Testis (tissue), 3 donors: ENCODE data around the gene STAT4. TPM values are rescaled to one million over a fixed set of nuclear protein-coding genes. Genes with fewer than 3 reads are reported as not detected.

Experiments
- DNase-seq: peaks from one replicate; pipeline ENCODE4 v3.0.0-alpha.2; 2019
- H3K27ac ChIP-seq, 2 donors: fragments of 200-600 bp; sonication (generic); one replicate each; pipeline ENCODE4 v1.5.1; 2019
- H3K27me3 ChIP-seq: fragments of 200-600 bp; sonication (generic); one replicate; pipeline ENCODE4 v1.5.1; 2019
- H3K36me3 ChIP-seq: fragments of 200-600 bp; sonication (generic); one replicate; pipeline ENCODE4 v1.5.1; 2017; ENCODE audit warnings: low read depth; ENCODE audit errors: missing control alignments
- H3K4me1 ChIP-seq: fragments of 200-600 bp; sonication (generic); one replicate; pipeline ENCODE4 v1.5.1; 2019
- H3K4me3 ChIP-seq, 2 donors: fragments of 200-600 bp; sonication (generic); one replicate each; pipeline ENCODE4 v1.5.1; 2017 to 2019
- H3K9me3 ChIP-seq: fragments of 200-600 bp; sonication (generic); one replicate; pipeline ENCODE4 v1.5.1; 2017
- POLR2A ChIP-seq: fragments of 450-650 bp; IDR thresholded peaks from one replicate; pipeline ENCODE4 v1.6.1; 2017; ENCODE audit warnings: antibody characterized with exemption, mild to moderate bottlenecking, moderate library complexity
- WGBS, 2 donors: methylation state at CpG; one replicate each; pipeline ENCODE4 v1.1.5; 2018; 5-methylcytosine and 5-hydroxymethylcytosine counted together
- intact Hi-C: fragments of 100-400 bp; cut with DNase I; formaldehyde crosslinking; loops from one replicate; pipeline ENCODE4 v1.15.1; 2023; ENCODE audit warnings: low total_unique reads
- polyA plus RNA-seq: library from polyadenylated mRNA; stranded (reverse); fragments of 350-450 nt; fragmentation: Illumina TruSeq; extraction: RNeasy Lipid Tissue Mini Kit (QIAGEN cat#74804); gene quantifications from one replicate; pipeline ENCODE4 v1.2.3, GENCODE V29; 2014; ENCODE audit warnings: low read depth, low replicate concordance; ENCODE audit not compliant: insufficient read depth
- total RNA-seq, 2 donors: library from RNA; depleted of rRNA; stranded (reverse); fragments of >200 nt; gene quantifications; one replicate each; pipeline ENCODE4 v1.2.3, GENCODE V29; 2016
- TF ChIP-seq, protein P1 (sequence below), 3 experiments: fragments of 450-650 bp in 2 of 3; fragments of 200-600 bp in 1 of 3; sonication (generic) in 1 of 3; IDR thresholded peaks; one replicate each; pipeline ENCODE4 v1.5.1; 2016 to 2019; ENCODE audit warnings: antibody characterized with exemption in 3 of 3, mild to moderate bottlenecking in 2 of 3, moderate library complexity in 1 of 3

The STAT4 gene
- total and polyA plus RNA-seq, 3 donors from 2014 or later, result 23.0 to 59.4 (median 36.4) TPM

DNA sequence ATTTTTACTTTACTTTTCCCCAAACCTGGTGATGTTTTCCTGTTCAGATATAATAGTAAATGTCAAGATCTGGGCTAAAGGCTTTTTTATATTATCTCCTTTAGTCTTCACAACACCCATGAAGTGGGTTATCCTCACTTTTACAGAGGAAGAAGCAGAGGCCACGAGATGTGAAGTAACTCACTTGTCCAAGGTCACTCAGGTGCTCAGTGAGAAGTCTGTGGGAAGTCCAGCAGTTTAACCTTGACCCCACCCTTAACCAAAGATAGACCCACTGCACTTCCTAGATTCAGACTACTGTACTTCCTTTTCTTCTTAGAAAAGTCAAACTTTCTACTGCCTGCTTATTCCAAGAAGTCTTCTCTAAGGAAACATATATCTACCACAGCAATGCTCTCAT is 80.5 kb downstream of the STAT4 start:
- no peak for DNase-seq
- H3K27me3 ChIP-seq, result no peaks in the 10 kb centered on the region
- 49 to 68% methylated on average over 1 of the region's 1 CpG for WGBS, 2 donors
- no peak overlapping the region for H3K27ac ChIP-seq
- no peak overlapping the region for H3K4me3 ChIP-seq
- intact Hi-C loops, result no loop called here
- TF ChIP-seq POLR2A, result no peak
- TF ChIP-seq, protein P1, sequence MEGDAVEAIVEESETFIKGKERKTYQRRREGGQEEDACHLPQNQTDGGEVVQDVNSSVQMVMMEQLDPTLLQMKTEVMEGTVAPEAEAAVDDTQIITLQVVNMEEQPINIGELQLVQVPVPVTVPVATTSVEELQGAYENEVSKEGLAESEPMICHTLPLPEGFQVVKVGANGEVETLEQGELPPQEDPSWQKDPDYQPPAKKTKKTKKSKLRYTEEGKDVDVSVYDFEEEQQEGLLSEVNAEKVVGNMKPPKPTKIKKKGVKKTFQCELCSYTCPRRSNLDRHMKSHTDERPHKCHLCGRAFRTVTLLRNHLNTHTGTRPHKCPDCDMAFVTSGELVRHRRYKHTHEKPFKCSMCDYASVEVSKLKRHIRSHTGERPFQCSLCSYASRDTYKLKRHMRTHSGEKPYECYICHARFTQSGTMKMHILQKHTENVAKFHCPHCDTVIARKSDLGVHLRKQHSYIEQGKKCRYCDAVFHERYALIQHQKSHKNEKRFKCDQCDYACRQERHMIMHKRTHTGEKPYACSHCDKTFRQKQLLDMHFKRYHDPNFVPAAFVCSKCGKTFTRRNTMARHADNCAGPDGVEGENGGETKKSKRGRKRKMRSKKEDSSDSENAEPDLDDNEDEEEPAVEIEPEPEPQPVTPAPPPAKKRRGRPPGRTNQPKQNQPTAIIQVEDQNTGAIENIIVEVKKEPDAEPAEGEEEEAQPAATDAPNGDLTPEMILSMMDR (IDR thresholded peaks at IDR 0.05), result no peak
- no peaks in the 10 kb centered on the region for H3K9me3 ChIP-seq
- H3K36me3 ChIP-seq, result no peaks in the 10 kb centered on the region
- no peaks in the 10 kb centered on the region for H3K4me1 ChIP-seq

GRCh38 chr2:191069606-191070005 is 81.2 kb downstream of the STAT4 start:
- no peaks in the 10 kb centered on the region for H3K36me3 ChIP-seq
- no peak for DNase-seq
- H3K4me1 ChIP-seq, result no peaks in the 10 kb centered on the region
- TF ChIP-seq POLR2A, result no peak
- TF ChIP-seq, protein P1 (IDR thresholded peaks at IDR 0.05), result no peak
- no peaks in the 10 kb centered on the region for H3K9me3 ChIP-seq
- WGBS, 2 donors, result 92% methylated on average over 3 of the region's 3 CpGs
- no peak overlapping the region for H3K4me3 ChIP-seq
- no peaks in the 10 kb centered on the region for H3K27me3 ChIP-seq
- intact Hi-C loops, result no loop called here
- H3K27ac ChIP-seq, result no peak overlapping the region

- H3K27ac ChIP-seq, result no peak overlapping the region
- intact Hi-C loops, result no loop called here
- no peak for DNase-seq
- WGBS, 2 donors, result 96 to 98% methylated on average over 3 of the region's 3 CpGs
- no peaks in the 10 kb centered on the region for H3K27me3 ChIP-seq
- H3K4me3 ChIP-seq, result no peak overlapping the region
- H3K36me3 ChIP-seq, result no peaks in the 10 kb centered on the region
- no peak for TF ChIP-seq POLR2A
- H3K9me3 ChIP-seq, result no peaks in the 10 kb centered on the region
- H3K4me1 ChIP-seq, result no peaks in the 10 kb centered on the region
Observed at GRCh38 chr2:191066919-191067233, 83.9 kb downstream of the STAT4 start.

- no peak for DNase-seq
- H3K4me3 ChIP-seq, result no peak overlapping the region
- no peak overlapping the region for H3K27ac ChIP-seq
- no peaks in the 10 kb centered on the region for H3K9me3 ChIP-seq
- TF ChIP-seq POLR2A, result no peak
- TF ChIP-seq, protein P1 (IDR thresholded peaks at IDR 0.05), result no peak
- H3K36me3 ChIP-seq, result no peaks in the 10 kb centered on the region
- H3K27me3 ChIP-seq, result no peaks in the 10 kb centered on the region
- intact Hi-C loops, result no loop called here
- H3K4me1 ChIP-seq, result no peaks in the 10 kb centered on the region
- WGBS, 2 donors, result 59 to 60% methylated on average over 4 of the region's 4 CpGs
Observed at GRCh38 chr2:191066197-191066918, 84.4 kb downstream of the STAT4 start.

DNA sequence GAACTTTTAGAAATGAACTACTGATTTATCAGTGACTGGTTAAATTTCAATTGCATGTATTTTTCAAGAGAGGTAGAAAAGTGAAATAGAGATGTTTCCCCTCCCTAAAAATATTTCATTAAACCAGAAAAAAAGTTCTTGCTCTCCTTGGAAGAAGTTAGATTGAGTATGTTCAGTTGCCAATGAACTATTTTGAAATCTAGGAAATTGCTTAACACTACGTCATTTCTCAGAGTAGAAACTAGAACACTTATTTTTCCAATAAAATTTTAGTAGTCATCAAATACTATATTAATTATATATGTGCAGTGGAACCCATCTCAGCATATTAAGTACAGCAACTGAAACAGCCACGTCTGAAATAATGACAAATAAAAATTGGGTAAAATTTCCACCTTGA is 85.0 kb downstream of the STAT4 start:
- Histone ChIP-seq H3K4me1 (no peaks in the 10 kb centered on the region), H3K4me3 (no peak overlapping the region), H3K9me3 (no peaks in the 10 kb centered on the region), H3K27ac (no peak overlapping the region), H3K36me3 (no peaks in the 10 kb centered on the region), H3K27me3 (no peaks in the 10 kb centered on the region)
- 78 to 83% methylated on average over 2 of the region's 2 CpGs for WGBS, 2 donors
- no peak for TF ChIP-seq POLR2A
- TF ChIP-seq, protein P1 (IDR thresholded peaks at IDR 0.05), result no peak
- no peak for DNase-seq
- intact Hi-C loops, result no loop called here
